Measurements from ENCODE around the gene TEX36. TPM values are rescaled to one million over a fixed set of nuclear protein-coding genes. Genes with fewer than 3 reads are reported as not detected.
"Not testable (repeated sequence)": the region's sequence is repeated elsewhere in the genome, so short reads cannot be mapped to it uniquely, and the experiment has no call there.

TEX36 gene
- total RNA-seq: not detected

- DNase-seq (ENCODE audit: low spot score) (no peak), ATAC-seq (no peak)
These were observed at the start of gene TEX36 for GRCh38 chr10:125683063-125683462. Gene TEX36 (minus strand): TSS chr10:125683163. CDS start chr10:125682989, 174 bp downstream.

GRCh38 chr10:125727436-125727835 is 44.5 kb upstream of the TEX36 start:
- DNase-seq (ENCODE audit: low spot score) (no peak), ATAC-seq (no peak)

- no peak for ATAC-seq
These were observed 44.0 kb upstream of the TEX36 start for GRCh38 chr10:125726914-125727313.

GRCh38 chr10:125722811-125723210 is 39.8 kb upstream of the TEX36 start:
- ATAC-seq: no peak
- DNase-seq (ENCODE audit: low spot score): no peak

More at GRCh38 chr10:125726914-125727313, 44.0 kb upstream of the TEX36 start:
- no peak for DNase-seq (ENCODE audit: low spot score)

- ATAC-seq (no peak), DNase-seq (ENCODE audit: low spot score) (no peak)
These were observed 38.1 kb upstream of the TEX36 start for GRCh38 chr10:125721035-125721434.

- ATAC-seq (no peak), DNase-seq (ENCODE audit: low spot score) (no peak)
These were observed 37.0 kb upstream of the TEX36 start for GRCh38 chr10:125720002-125720382.

GRCh38 chr10:125719173-125720001 is 36.4 kb upstream of the TEX36 start, which contains the start of gene EDRF1:
Gene EDRF1 (plus strand): TSS chr10:125719709. CDS start chr10:125719808, 99 bp downstream.
- peak; percentile 98 for ATAC-seq

GRCh38 chr10:125714728-125715127 is 31.8 kb upstream of the TEX36 start:
- not testable (repeated sequence) for DNase-seq (ENCODE audit: low spot score); ATAC-seq

More at GRCh38 chr10:125719173-125720001, 36.4 kb upstream of the TEX36 start, which contains the start of gene EDRF1:
- peak; percentile 99 for DNase-seq (ENCODE audit: low spot score)

- no peak for ATAC-seq
- DNase-seq (ENCODE audit: low spot score): no peak
These were observed 28.3 kb upstream of the TEX36 start for GRCh38 chr10:125711110-125711750.

- peak; percentile 23 for ATAC-seq
- no peak for DNase-seq (ENCODE audit: low spot score)
These were observed 26.9 kb upstream of the TEX36 start for GRCh38 chr10:125709553-125710474.

GRCh38 chr10:125708971-125709503 is 26.1 kb upstream of the TEX36 start:
- ATAC-seq (no peak), DNase-seq (ENCODE audit: low spot score) (no peak)

- ATAC-seq (peak; percentile 44), DNase-seq (ENCODE audit: low spot score) (no peak)
These were observed 24.8 kb upstream of the TEX36 start for GRCh38 chr10:125707541-125708468.

GRCh38 chr10:125700355-125700911 is 17.5 kb upstream of the TEX36 start:
- DNase-seq (ENCODE audit: low spot score): no peak

GRCh38 chr10:125699562-125700143 is 16.7 kb upstream of the TEX36 start:
- no peak for ATAC-seq
- DNase-seq (ENCODE audit: low spot score): no peak

More at GRCh38 chr10:125700355-125700911, 17.5 kb upstream of the TEX36 start:
- ATAC-seq: no peak

GRCh38 chr10:125698481-125698998 is 15.6 kb upstream of the TEX36 start:
- no peak for DNase-seq (ENCODE audit: low spot score)
- no peak for ATAC-seq

- not testable (repeated sequence) for DNase-seq (ENCODE audit: low spot score); ATAC-seq
These were observed 13.9 kb upstream of the TEX36 start for GRCh38 chr10:125696884-125697283.

GRCh38 chr10:125694883-125695282 is 11.9 kb upstream of the TEX36 start:
- DNase-seq (ENCODE audit: low spot score): no peak
- no peak for ATAC-seq

- ATAC-seq (no peak), DNase-seq (ENCODE audit: low spot score) (no peak)
These were observed 10.5 kb upstream of the TEX36 start for GRCh38 chr10:125693524-125693847.

All from left lobe of liver (tissue), 2 donors.